K562 (cell line): ENCODE results near the gene DEDD. TPM values are rescaled to one million over a fixed set of nuclear protein-coding genes. Genes with fewer than 3 reads are reported as not detected.

ENCODE experiments used
- ATAC-seq: fragments of 200-7000 bp; cut with Tn5 transposase; 3 replicates; pipeline ENCODE4 v1.9.1; 2020; ENCODE audit warnings: moderate library complexity
- BruUV-seq: library from RNA; stranded (reverse); fragments of 400-500 nt; replicated peaks from 2 replicates; lab custom pipeline; 2021; lab: Mats Ljungman, UMichigan
- CTCF ChIA-PET: fragments of 300-600 bp; formaldehyde crosslinking; extraction: SDS; loops from one replicate; lab custom pipeline; 2021; ENCODE audit warnings: low intra/inter-chr PET ratio; lab: Yijun Ruan, JAX
- POLR2A ChIA-PET: fragments of 300-600, 350-650 bp; sonication (Branson Sonifier 250); formaldehyde crosslinking; extraction: SDS; loops from one replicate; lab custom pipeline; 2021; ENCODE audit warnings: antibody characterized with exemption, inconsistent platforms; lab: Yijun Ruan, JAX
- DNase-seq, 4 experiments: peaks; one replicate each; pipeline versions ENCODE4 v3.0.0 to v3.0.0-alpha.2; 2011 to 2018; ENCODE audit warnings: low spot score in 3 of 4, mixed read lengths in 3 of 4; ENCODE audit errors: extremely low read depth in 1 of 4
- FAIRE-seq: peaks from 2 replicates; lab custom pipeline; 2011; peaks lifted over from hg19 to GRCh38; lab: Jason Lieb, UNC
- H2AFZ ChIP-seq: 2 replicates; pipeline ENCODE4 v1.6.0; 2011; ENCODE audit warnings: low read depth, low read length, control low read depth, inconsistent platforms
- H3K27ac ChIP-seq: fragments of 200-600 bp; 3 replicates; pipeline ENCODE4 v1.8.0; 2011; ENCODE audit warnings: low read depth, mild to moderate bottlenecking, control low read depth, inconsistent platforms, low read length, moderate library complexity, mixed read lengths; ENCODE audit errors: extremely low read depth
- H3K27me3 ChIP-seq, 2 experiments: fragments of 300-600 bp in 1 of 2; 2 replicates in 1 of 2; 3 replicates in 1 of 2; pipeline versions ENCODE4 v1.6.0 to v1.8.0; 2011; ENCODE audit warnings: inconsistent platforms in 2 of 2, low read length in 2 of 2, mild to moderate bottlenecking in 1 of 2, mixed read lengths in 1 of 2, moderate library complexity in 1 of 2; ENCODE audit not compliant: control insufficient read depth in 2 of 2, insufficient read depth in 2 of 2
- H3K36me3 ChIP-seq: fragments of 300-600 bp; 3 replicates; pipeline ENCODE4 v1.8.0; 2011; ENCODE audit warnings: mild to moderate bottlenecking, low read length, inconsistent platforms; ENCODE audit not compliant: control insufficient read depth, insufficient read depth
- H3K4me1 ChIP-seq, 2 experiments: fragments of 200-600 bp in 1 of 2; replicated peaks in 1 of 2; 2 replicates in 1 of 2; 3 replicates in 1 of 2; pipeline versions ENCODE4 v1.5.1 to v1.8.0; 2011; ENCODE audit warnings: inconsistent platforms in 2 of 2, low read length in 2 of 2, mild to moderate bottlenecking in 1 of 2, mixed read lengths in 1 of 2, moderate library complexity in 1 of 2; ENCODE audit not compliant: control insufficient read depth in 2 of 2, insufficient read depth in 2 of 2
- H3K4me2 ChIP-seq: 2 replicates; pipeline ENCODE4 v1.6.1; 2011; ENCODE audit warnings: low read length, control low read depth, inconsistent platforms, mixed read lengths; ENCODE audit not compliant: insufficient read depth
- H3K4me3 ChIP-seq: fragments of 200-600 bp; sonication (generic), shearing (Covaris generic); 2 replicates; pipeline ENCODE4 v1.5.1; 2016; ENCODE audit warnings: control low read depth, inconsistent platforms
- H3K79me2 ChIP-seq: fragments of 200-600 bp; 3 replicates; pipeline ENCODE4 v1.8.0; 2011; ENCODE audit warnings: low read length, inconsistent platforms; ENCODE audit not compliant: control insufficient read depth, insufficient read depth
- H3K9ac ChIP-seq, 2 experiments: 2 replicates each; pipeline versions ENCODE4 v1.6.0 to v1.6.1; 2011; ENCODE audit warnings: low read depth in 2 of 2, low read length in 2 of 2, control low read depth in 1 of 2, inconsistent platforms in 1 of 2, mild to moderate bottlenecking in 1 of 2, mixed read lengths in 1 of 2; ENCODE audit not compliant: insufficient read depth in 1 of 2
- H3K9me1 ChIP-seq: one replicate; pipeline ENCODE4 v1.6.0; 2011; ENCODE audit warnings: inconsistent platforms, mild to moderate bottlenecking, low read length, moderate library complexity; ENCODE audit not compliant: control insufficient read depth, insufficient read depth
- H3K9me3 ChIP-seq: replicated peaks from 2 replicates; pipeline ENCODE4 v1.5.1; 2011; ENCODE audit warnings: low read depth, low read length, inconsistent platforms; ENCODE audit not compliant: control insufficient read depth, insufficient read depth
- H4K20me1 ChIP-seq: replicated peaks from 2 replicates; pipeline ENCODE4 v1.6.1; 2011; ENCODE audit warnings: low read length, inconsistent platforms, mixed read lengths; ENCODE audit not compliant: control insufficient read depth, insufficient read depth
- ETS2 ChIP-seq: IDR thresholded peaks from 2 replicates; pipeline ENCODE4 v1.6.1; 2016; ENCODE audit warnings: borderline replicate concordance, missing genetic modification characterization, mild to moderate bottlenecking, moderate library complexity, missing compliant biosample characterization; ENCODE audit not compliant: poor library complexity, severe bottlenecking
- ETV1 ChIP-seq: fragments of 450-650 bp; conservative IDR thresholded peaks from 2 replicates; pipeline ENCODE4 v1.6.1; 2016; ENCODE audit warnings: missing genetic modification characterization, control low read depth, low read depth, missing compliant biosample characterization
- JUNB ChIP-seq: fragments of 450-650 bp; formaldehyde crosslinking; conservative IDR thresholded peaks from 2 replicates; pipeline ENCODE4 v1.4.0; 2020; ENCODE audit warnings: mild to moderate bottlenecking
- SRSF9 ChIP-seq: fragments of 200-400 bp; formaldehyde crosslinking; IDR thresholded peaks from 2 replicates; pipeline ENCODE4 v1.6.1; 2017; ENCODE audit warnings: low read depth, low read length, borderline replicate concordance
- U2AF2 ChIP-seq: fragments of 200-400 bp; formaldehyde crosslinking; optimal IDR thresholded peaks from 2 replicates; pipeline ENCODE3; 2017; ENCODE audit warnings: low read depth, mild to moderate bottlenecking, low read length
- WGBS: fragments of 100-300 bp; shearing (Covaris generic); methylation state at CpG from one replicate; pipeline ENCODE4 v1.1.6; 2016; ENCODE audit warnings: low coverage, mixed read lengths; ENCODE audit not compliant: insufficient coverage; ENCODE audit errors: missing lambda C conversion rate; 5-methylcytosine and 5-hydroxymethylcytosine counted together
- in situ Hi-C: fragments of 300-500 bp; cut with MboI; formaldehyde crosslinking; loops from 4 replicates; pipeline ENCODE4 v1.15.0; 2018; ENCODE audit warnings: inconsistent platforms, mixed read lengths
- intact Hi-C: fragments of 100-400 bp; cut with micrococcal nuclease; formaldehyde crosslinking; loops from 2 replicates; pipeline ENCODE4 v1.14.2; 2022
- polyA plus RNA-seq, 8 experiments: library from polyadenylated mRNA; depleted of rRNA in 4 of 8; stranded (reverse) in 5 of 8; unstranded in 3 of 8; fragments of >200 nt; fragmentation: Nextera tagmentation in 2 of 8; fragmentation: Illumina TruSeq in 1 of 8; extraction: Ambion mirVana in 2 of 8; extraction: Trizol in 1 of 8; gene quantifications; 2 replicates each; pipeline versions ENCODE4 v1.2.1 to v1.2.3, GENCODE V29; 2011 to 2014; ENCODE audit warnings: inconsistent platforms in 1 of 8, missing spikeins in 1 of 8
- total RNA-seq, 7 experiments: library from RNA; depleted of rRNA in 6 of 7; stranded (reverse); fragments of >200 nt in 6 of 7; fragmentation: Illumina TruSeq in 2 of 7; extraction: Trizol in 2 of 7; gene quantifications; 2 replicates each; pipeline versions ENCODE4 v1.2.1 to v1.2.3, GENCODE V29; 2011 to 2021; ENCODE audit warnings: low replicate concordance in 1 of 7
- TF ChIP-seq, protein P1 (sequence below): fragments of 250-450 bp; sonication (Bioruptor Pico); IDR thresholded peaks from 2 replicates; pipeline ENCODE4 v1.4.0; 2020

DEDD gene
- total and polyA plus RNA-seq, 9 of the 15 experiments (the other 6 are each of a cell fraction or from before 2014, with no cell fraction given): 11.6 to 41.0 (median 16.8) TPM

DNA sequence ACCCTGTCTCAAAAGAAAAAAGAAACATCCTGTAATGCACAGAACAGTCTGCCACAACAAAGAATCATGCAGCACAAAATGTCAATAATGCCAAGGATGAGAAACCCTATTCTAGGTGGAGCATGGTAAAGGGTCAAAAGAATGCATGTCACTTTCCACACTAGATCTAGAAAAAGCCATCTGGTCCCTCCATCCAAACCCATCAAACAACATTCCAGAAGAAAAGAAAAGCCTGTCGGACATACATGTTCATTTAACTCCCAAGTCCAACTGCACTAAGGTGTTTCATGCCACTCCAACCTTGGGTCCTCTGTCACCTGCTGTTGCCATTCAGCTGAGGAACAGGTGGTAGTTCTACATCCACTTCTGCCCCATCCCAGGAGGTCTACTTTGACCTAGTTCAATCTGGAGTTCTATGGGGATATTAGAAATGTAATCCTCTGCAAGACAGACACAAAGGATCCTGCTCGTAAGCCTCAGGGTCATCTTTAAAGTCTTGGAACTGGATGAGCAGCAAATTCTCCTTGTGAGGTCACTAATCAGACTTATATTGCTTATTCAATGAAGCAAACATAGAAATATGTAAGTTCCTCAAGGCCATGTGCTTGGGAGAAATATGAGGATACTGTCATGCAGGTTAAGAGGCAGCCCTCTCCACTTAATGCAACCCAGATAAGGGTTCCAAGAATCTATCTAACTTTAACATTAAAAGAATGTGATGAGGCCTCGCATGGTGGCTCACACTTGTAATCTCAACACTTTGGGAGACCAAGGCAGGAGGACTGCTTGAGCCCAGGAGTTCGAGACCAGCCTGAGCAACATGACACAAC is 3.7 kb downstream of the DEDD start:
- intact Hi-C loops: no loop called here
- whole genome bisulfite sequencing: 62% methylated on average over 4 of the region's 4 CpGs
- Histone ChIP-seq H3K9me1 (no peaks in the 10 kb centered on the region), H3K36me3 (peaks cover 60% of the 10 kb centered on the region)
- no TSS peak for BruUV-seq
- no peak for TF ChIP-seq JUNB (CRISPR knock-in tag)
- no peak for TF ChIP-seq SRSF9
- TF ChIP-seq ETS2 (tag): no peak
- no peak for TF ChIP-seq U2AF2
- no peak for TF ChIP-seq ETV1 (tag)
- TF ChIP-seq, protein P1, sequence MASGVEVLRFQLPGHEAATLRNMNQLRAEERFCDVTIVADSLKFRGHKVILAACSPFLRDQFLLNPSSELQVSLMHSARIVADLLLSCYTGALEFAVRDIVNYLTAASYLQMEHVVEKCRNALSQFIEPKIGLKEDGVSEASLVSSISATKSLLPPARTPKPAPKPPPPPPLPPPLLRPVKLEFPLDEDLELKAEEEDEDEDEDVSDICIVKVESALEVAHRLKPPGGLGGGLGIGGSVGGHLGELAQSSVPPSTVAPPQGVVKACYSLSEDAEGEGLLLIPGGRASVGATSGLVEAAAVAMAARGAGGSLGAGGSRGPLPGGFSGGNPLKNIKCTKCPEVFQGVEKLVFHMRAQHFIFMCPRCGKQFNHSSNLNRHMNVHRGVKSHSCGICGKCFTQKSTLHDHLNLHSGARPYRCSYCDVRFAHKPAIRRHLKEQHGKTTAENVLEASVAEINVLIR (CRISPR knock-in tag): no peak
- TF ChIP-seq, all 486 proteins: peak for 0
- Histone ChIP-seq H3K4me2 (no peak overlapping the region), H3K79me2 (peaks cover 52% of the 10 kb centered on the region), H3K4me3 (no peak overlapping the region), H4K20me1 (peaks cover 3% of the 10 kb centered on the region; the same call in 1 of the 2 replicates), H3K27ac (no peak overlapping the region), H3K27me3 (no peaks in the 10 kb centered on the region), H3K9me3 (no peaks in the 10 kb centered on the region), H3K4me1 (peaks cover 3 to 15% of the 10 kb centered on the region in 2 experiments; a peak in 3 of 5 replicates), H2AFZ (no peak overlapping the region), H3K9ac (no peak overlapping the region; a peak in 1 of 4 replicates)
- ATAC-seq (no peak), FAIRE-seq (no peak), DNase-seq (peak in 1 of 4 experiments; percentile 15)
- ChIA-PET POLR2A (interaction anchor here (0.6 to 3.1 kb wide), 4 partner anchors 11 to 1040 kb away, joined by 3 to 39 read pairs (median 6); partner anchors contain the start of genes NIT1 and PFDN2), CTCF (no interaction called here)
- in situ Hi-C loops: no loop called here
